ENCODE results near the gene VPS11. TPM values are rescaled to one million over a fixed set of nuclear protein-coding genes. Genes with fewer than 3 reads are reported as not detected.
A peak's percentile ranks its signal among the peaks of the same experiment; 100 is the strongest.

The VPS11 gene
- total RNA-seq, 1 donor from 2014 or later: 36.3 TPM

GRCh38 chr11:119118946-119119345, 51.3 kb downstream of the VPS11 start:
- H3K36me3 Mint-ChIP-seq (ENCODE audit: insufficient read depth): peaks cover 3% of the 10 kb centered on the region
- no peaks in the 10 kb centered on the region for H3K9me3 Mint-ChIP-seq (ENCODE audit: low read depth)
- H3K27me3 Mint-ChIP-seq: no peaks in the 10 kb centered on the region
- no peak overlapping the region for H3K27ac Mint-ChIP-seq
- no peak for DNase-seq (ENCODE audit: low spot score, unreplicated experiment)
- H3K4me1 Mint-ChIP-seq (ENCODE audit: low read depth): peaks cover 21% of the 10 kb centered on the region
- TF ChIP-seq CTCF (IDR thresholded peaks at IDR 0.05; ENCODE audit: unreplicated experiment): no peak
- no peak overlapping the region for H3K4me3 Mint-ChIP-seq (ENCODE audit: low read depth)

- Mint-ChIP-seq H3K27me3 (no peaks in the 10 kb centered on the region), H3K9me3 (ENCODE audit: low read depth) (no peaks in the 10 kb centered on the region), H3K36me3 (ENCODE audit: insufficient read depth) (peaks cover 4% of the 10 kb centered on the region), H3K4me1 (ENCODE audit: low read depth) (peaks cover 21% of the 10 kb centered on the region), H3K27ac (peak overlapping the region; percentile 84), H3K4me3 (ENCODE audit: low read depth) (peak overlapping the region; percentile 93)
- TF ChIP-seq CTCF (IDR thresholded peaks at IDR 0.05; ENCODE audit: unreplicated experiment): no peak
- no peak for DNase-seq (ENCODE audit: low spot score, unreplicated experiment)
Measured at GRCh38 chr11:119120639-119121007, 53.0 kb downstream of the VPS11 start.

- Mint-ChIP-seq H3K4me1 (ENCODE audit: low read depth) (peaks cover 21% of the 10 kb centered on the region), H3K4me3 (ENCODE audit: low read depth) (peak within 1 kb of the TSS; percentile 93), H3K27me3 (no peaks in the 10 kb centered on the region), H3K27ac (peak within 1 kb of the TSS; percentile 96), H3K36me3 (ENCODE audit: insufficient read depth) (peaks cover 4% of the 10 kb centered on the region), H3K9me3 (ENCODE audit: low read depth) (no peaks in the 10 kb centered on the region)
- no peak for TF ChIP-seq CTCF (IDR thresholded peaks at IDR 0.05; ENCODE audit: unreplicated experiment)
- peak; percentile 99 for DNase-seq (ENCODE audit: low spot score, unreplicated experiment)
Measured at GRCh38 chr11:119121008-119121810, 53.6 kb downstream of the VPS11 start, which contains the start of gene HINFP. Gene HINFP, plus strand, starts transcription at chr11:119121580. Its CDS starts 5,365 bp downstream, at chr11:119126945.

GRCh38 chr11:119121811-119122124, 54.1 kb downstream of the VPS11 start:
- H3K27ac Mint-ChIP-seq: peak overlapping the region; percentile 96
- peaks cover 4% of the 10 kb centered on the region for H3K36me3 Mint-ChIP-seq (ENCODE audit: insufficient read depth)
- H3K27me3 Mint-ChIP-seq: no peaks in the 10 kb centered on the region
- no peaks in the 10 kb centered on the region for H3K9me3 Mint-ChIP-seq (ENCODE audit: low read depth)
- no peak for DNase-seq (ENCODE audit: low spot score, unreplicated experiment)
- H3K4me3 Mint-ChIP-seq (ENCODE audit: low read depth): peak overlapping the region; percentile 93
- no peak for TF ChIP-seq CTCF (IDR thresholded peaks at IDR 0.05; ENCODE audit: unreplicated experiment)
- H3K4me1 Mint-ChIP-seq (ENCODE audit: low read depth): peaks cover 21% of the 10 kb centered on the region

GRCh38 chr11:119125821-119126220, 58.2 kb downstream of the VPS11 start:
- no peaks in the 10 kb centered on the region for H3K27me3 Mint-ChIP-seq
- no peak for DNase-seq (ENCODE audit: low spot score, unreplicated experiment)
- no peak overlapping the region for H3K27ac Mint-ChIP-seq
- peaks cover 7% of the 10 kb centered on the region for H3K36me3 Mint-ChIP-seq (ENCODE audit: insufficient read depth)
- H3K9me3 Mint-ChIP-seq (ENCODE audit: low read depth): no peaks in the 10 kb centered on the region
- peaks cover 14% of the 10 kb centered on the region for H3K4me1 Mint-ChIP-seq (ENCODE audit: low read depth)
- H3K4me3 Mint-ChIP-seq (ENCODE audit: low read depth): no peak overlapping the region
- TF ChIP-seq CTCF (IDR thresholded peaks at IDR 0.05; ENCODE audit: unreplicated experiment): no peak

Data from progenitor cell of endocrine pancreas (in vitro differentiated cells).